GM18870 (cell line): ENCODE data around the gene KNTC1.
"Not testable (repeated sequence)": the region's sequence is repeated elsewhere in the genome, so short reads cannot be mapped to it uniquely, and the experiment has no call there.

Source experiments
- ATAC-seq: cut with Tn5 transposase; IDR thresholded peaks from one replicate; pipeline ENCODE4 v1.9.1; 2021; ENCODE audit warnings: moderate library complexity; ENCODE audit not compliant: unreplicated experiment

KNTC1 gene

DNA sequence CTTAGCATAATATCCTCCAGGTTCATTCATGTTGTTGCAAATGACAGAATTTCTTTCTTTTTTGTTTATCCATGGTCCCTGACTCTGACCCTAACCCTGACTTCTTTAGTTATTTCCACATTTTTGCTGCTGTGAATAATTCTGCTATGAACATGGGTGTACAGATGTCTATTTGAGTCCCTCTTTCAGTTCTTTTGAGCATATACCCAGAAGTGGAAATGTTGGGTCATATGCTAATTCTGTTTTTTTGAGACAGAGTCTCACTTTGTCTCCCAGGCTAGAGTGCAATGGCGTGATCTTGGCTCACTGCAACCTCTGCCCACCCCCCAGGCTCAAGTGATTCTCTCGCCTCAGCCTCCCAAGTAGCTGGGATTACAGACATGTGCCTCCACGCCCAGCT is 33.1 kb downstream of the KNTC1 start:
- ATAC-seq = no peak

DNA sequence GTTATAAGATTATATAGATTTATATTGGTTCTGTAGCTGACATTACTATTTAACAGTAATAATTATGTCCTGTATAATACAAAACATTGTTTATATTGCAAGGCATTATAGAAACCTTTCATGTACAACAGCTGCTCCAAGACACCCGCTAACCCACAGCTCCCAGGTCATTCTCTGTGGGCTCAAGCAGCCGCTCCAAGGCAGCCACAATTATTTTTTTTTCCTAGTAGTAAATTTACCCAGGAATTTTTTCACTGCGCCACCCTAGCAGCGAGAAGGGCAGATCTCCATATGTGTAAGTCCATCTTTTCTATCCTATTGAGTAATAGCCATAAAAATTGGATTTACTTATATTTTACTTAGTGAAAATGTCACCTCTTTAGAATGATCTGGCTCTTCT is 36.3 kb downstream of the KNTC1 start:
- no peak for ATAC-seq

DNA sequence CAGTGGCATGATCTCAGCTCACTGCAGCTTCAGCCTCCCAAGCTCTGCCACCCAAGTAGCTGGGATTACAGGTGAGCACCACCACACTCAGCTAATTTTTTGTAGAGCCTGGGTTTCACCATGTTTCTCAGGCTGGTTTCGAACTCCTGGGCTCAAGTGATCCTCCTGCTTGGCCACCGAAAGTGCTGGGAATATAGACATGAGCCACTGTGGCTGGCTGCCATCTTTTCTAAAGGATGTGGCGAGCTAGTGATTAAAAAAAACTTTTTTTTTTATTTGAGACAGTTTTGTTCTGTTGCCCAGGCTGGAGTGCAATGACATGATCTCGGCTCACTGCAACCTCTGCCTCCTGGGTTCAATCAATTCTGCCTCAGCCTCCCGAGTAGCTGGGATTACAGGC is 39.8 kb downstream of the KNTC1 start:
- not testable (repeated sequence) for ATAC-seq

DNA sequence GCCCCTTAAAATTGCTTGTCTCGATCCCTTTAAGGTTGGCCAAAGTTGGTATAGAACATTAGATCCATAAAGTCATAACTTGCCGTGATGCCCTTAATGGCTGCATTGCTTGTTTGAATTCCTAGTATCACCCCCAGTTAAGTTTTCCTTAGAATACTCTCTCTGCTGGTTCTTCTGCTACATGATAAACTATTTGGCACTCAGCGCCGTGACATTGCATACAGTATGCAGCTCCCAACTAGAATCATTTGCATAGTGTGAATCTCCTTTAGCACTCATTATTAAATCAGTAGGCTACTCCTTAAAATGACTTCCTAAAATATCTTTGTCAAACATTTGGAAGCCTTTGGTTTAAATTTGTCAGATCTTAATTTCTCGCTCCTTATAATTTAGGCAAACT is 42.2 kb downstream of the KNTC1 start:
- ATAC-seq = no peak

DNA sequence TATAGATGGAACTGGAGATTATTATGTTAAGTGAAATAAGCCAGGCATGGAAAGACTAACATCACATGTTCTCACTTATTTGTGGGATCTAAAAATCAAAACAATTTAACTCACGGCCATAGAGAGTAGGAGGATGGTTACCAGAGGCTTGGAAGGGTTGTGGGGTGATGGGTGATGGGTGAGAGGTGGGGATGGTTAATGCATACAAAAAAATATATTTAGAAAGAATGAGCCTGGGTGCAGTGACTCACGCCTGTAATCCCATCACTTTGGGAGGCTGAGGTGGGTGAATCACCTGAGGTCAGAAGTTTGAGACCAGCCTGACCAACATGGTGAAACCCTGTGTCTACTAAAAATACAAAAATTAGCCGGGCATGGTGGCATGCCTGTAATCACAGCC is 43.0 kb downstream of the KNTC1 start:
- ATAC-seq = not testable (repeated sequence)

DNA sequence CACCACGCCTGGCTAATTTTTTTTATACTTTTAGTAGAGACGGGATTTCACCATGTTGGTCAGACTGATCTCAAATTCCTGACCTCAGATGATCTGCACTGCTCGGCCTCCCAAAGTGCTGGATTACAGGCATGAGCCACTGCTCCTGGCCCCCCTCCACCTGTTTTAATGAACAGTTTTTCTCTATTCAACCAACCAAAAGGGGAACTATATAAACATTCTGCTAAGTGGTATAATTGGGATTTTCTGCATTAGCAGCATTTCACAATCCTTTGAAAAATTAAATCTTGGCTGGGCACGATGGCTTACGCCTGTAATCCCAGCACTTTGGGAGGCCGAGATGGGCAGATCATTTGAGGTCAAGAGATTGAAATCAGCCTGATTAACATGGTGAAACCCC is 44.8 kb downstream of the KNTC1 start:
- ATAC-seq = no peak

DNA sequence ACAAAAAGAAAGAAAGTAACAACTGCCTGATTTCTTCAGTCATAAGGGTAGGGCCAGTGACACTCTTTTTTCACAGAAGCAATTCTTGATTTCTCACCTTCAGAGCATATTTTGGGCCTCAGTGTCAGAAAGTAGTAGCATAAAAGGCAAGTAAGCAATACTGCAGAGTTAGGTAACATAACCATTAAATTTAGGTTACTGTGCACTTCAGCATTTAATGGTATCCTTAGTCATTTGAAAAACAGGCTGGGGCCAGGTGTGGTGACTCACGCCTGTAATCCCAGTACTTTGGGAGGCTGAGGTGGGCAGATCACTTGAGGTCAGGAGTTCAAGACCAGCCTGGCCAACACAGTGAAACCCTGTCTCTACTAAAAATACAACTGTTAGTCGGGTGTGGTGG is 56.2 kb downstream of the KNTC1 start:
- not testable (repeated sequence) for ATAC-seq

DNA sequence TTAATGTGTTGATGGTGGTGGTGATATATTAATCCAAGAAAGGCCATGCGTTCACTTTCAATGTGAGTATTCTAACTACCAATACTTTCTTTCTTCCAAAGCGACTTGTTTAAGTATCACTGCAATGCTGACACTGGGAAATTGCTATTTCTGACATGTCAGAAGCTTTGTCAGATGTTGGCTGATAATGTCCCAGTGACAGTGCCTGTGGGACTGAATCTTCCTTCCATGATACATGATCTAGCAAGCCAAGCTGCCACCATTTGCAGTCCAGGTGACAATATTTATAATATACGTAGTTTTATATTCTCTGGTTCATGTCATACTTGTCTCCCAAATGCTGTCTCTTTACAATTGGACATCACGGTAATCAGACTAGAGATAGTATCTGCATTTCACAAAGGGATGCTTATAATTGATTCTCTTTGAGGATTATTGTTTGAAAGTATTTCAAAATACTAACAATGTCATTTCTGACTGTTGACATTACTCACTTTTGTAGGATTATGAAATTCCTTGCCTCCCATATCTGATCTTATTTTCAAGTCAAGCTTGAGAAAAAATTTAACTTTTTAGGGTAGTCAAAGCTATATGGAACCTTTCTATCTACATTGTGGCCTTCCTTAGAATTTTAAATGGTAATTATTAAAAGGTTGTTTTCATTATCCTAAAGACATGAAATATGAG is 57.3 kb downstream of the KNTC1 start:
- no peak for ATAC-seq

DNA sequence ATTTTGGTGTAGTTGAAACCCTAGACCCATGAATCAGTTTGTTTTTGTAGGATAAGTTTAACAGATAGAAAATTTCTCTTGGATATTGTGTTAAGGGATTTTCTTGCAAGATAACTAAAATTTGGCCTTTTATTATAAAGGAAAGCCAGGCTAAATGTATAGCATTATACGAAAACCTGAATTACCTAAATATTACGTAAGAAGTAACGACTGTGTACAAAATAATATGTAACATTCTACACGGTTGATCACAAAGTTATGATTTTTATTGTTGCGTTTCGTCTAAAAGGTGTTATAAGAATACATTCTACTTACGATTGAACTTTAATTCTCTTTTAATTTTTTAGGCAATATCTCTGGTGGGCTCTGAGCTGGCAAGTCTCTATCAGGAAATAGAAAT is 63.9 kb downstream of the KNTC1 start:
- ATAC-seq = no peak

DNA sequence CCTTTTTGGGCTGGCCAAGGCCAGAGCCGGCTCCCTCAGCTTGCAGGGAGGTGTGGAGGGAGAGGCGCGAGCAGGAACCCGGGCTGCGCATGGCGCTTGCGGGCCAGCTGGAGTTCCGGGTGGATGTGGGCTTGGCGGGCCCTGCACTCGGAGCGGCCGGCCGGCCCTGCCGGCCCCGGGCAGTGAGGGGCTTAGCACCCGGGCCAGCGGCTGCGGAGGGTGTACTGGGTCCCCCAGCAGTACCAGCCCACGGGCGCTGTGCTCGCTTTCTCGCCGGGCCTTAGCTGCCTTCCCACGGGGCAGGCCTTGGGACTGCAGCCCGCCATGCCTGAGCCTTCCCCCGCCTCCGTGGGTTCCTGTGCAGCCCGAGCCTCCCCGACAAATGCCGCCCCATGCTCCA is 64.9 kb downstream of the KNTC1 start:
- ATAC-seq = not testable (repeated sequence)

DNA sequence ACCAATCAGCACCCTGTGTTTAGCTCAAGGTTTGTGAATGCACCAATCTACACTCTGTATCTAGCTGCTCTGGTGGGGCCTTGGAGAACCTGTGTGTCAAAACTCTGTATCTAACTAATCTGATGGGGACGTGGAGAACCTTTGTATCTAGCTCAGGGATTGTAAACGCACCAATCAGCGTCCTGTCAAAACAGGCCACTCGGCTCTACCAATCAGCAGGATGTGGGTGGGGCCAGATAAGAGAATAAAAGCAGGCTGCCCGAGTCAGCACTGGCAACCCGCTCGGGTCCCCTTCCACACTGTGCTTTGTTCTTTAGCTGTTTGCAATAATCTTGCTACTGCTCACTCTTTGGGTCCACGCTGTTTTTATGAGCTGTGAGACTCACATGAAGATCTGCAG is 65.5 kb downstream of the KNTC1 start:
- not testable (repeated sequence) for ATAC-seq

DNA sequence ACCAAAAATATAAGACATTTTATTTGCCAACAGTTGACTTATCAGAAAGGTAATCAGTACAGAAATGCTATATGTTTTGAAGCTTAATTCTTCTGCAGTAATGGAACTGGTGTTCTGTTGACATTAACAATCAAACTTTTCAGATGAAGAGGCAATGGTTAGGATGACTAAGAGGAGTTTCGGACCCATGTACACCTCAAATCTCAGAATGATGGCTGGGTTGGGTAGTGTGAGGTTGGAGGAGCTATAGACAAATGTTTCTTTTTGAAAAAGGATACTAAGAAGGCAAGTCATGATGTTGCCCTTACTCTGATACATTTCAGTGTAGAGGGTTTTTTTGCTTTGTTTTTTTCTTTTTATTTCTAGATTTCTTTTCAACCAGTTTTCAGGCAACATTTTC is 66.9 kb downstream of the KNTC1 start:
- no peak for ATAC-seq

DNA sequence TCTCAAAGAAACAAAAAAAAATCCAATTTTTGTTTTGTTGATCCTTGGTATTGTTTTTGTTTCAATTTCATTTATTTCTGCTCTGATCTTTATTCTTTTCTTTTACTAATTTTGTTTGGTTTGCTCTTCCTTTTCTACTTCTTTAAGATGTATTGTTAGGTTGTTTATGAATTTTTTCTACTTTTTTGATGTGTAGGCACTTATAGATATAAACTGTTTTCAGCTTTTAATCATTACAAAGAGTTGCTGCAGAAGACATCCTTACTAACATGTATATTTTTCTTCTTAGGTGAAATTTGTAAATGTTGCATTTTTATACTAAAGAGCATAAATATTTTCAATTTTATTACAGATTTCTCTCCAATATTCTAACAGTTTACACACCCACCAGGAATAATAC is 69.8 kb downstream of the KNTC1 start:
- ATAC-seq = no peak

DNA sequence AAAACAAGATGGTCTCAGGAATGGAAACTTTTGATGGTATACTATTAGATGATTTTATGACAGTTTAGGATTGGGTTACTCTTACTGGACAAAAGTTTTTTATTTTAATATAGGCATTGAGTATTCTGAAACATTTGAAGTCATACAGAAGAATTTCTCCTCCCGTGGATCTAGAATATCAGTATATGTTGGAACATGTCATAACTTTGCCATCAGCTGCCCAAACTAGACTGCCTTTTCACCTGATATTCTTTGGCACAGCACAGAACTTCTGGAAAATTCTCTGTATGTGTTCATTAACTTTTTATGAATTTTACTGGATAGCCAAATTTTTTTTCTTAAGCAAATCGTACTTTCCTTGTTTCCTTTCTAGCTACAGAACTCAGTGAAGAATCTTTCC is 75.4 kb downstream of the KNTC1 start:
- ATAC-seq = no peak

DNA sequence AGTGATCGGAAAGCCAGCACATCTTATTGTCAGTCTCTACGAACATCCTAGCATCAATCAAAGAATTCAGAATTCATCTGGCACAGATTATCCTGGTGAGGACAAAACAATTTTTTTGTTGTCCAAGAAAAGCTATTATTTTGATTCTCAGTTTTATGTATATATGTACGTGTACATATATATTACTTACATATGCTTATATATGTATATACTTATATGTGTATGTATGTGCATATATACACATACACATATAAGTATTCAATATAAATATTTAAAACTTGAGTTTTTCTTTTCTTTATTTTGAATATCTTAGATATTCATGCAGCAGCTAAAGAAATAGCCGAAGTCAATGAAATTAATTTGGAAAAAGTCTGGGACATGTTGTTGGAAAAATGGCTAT is 77.9 kb downstream of the KNTC1 start:
- ATAC-seq = no peak

DNA sequence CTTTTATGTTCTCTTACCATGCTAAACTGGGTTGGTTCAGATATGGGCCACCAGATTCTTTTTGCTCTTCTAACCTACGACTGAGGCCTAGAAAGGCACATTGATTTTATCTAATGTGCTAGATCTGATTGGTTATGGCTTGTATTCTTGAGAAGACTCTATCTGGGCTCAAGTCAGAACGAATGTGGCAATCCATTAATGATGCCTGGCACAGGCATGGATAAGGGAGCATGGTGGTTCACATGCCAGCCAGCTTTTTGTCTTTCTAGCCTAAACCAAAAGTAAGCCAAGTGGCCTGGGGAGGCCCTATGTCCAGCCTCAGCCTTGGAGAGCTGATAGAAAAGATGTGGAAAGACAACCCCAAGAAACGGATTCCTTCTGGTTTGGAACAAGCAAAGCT is 82.7 kb downstream of the KNTC1 start:
- no peak for ATAC-seq

DNA sequence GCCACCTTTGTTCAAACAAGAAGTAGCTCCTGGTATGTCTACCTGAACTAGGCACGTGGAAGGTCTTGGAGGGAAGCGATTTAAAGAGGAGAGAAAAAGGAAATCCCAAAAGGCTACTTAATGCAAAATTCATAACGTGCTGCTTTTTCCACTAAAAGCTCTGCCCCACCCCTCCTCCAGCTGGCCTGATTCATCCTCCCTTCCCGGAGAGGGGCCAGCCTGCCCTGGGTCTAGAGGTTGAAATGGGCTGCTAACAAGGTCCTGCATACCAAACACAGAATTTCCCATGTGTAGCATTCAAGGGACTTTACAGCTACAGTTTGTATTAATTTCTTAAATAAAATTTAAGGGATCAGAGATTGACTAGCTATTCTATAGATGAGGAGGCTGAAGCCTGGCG is 83.2 kb downstream of the KNTC1 start:
- no peak for ATAC-seq

DNA sequence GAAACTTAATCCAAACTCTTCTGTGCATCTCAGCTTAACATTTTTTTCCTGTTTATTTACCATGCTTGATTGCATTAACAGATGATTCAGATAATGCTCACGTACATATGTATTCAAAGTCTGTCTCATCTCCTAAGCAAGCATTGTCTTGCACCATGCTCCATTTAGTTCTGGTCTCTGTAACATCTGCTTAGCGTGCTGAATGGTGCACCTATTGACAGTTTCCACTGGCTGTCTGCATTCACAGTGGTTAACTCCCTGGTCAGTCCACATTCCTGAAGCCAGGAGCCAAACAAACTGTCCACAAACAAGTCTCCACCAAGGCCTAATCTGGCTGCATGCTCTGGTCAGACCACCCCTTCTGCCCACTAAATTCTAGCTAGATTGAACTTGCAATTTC is 83.9 kb downstream of the KNTC1 start:
- ATAC-seq = no peak

DNA sequence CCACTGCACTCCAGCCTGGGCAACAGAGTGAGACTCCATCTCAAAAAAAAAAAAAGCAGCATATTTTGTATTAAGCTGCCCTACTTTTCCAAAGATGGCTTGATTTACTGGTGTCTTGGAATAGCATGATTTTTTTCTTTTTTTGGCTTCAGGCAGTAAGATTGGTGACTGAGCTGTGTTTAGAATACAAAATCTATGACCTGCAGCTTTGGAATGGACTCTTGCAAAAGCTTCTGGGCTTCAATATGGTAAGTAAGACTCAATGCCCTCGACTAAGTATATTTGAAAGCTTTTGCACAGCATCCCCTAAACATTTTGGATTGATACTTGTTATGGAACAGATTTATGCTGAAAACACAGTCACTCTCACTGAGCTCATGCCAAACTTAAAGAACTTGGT is 87.8 kb downstream of the KNTC1 start:
- ATAC-seq = no peak

DNA sequence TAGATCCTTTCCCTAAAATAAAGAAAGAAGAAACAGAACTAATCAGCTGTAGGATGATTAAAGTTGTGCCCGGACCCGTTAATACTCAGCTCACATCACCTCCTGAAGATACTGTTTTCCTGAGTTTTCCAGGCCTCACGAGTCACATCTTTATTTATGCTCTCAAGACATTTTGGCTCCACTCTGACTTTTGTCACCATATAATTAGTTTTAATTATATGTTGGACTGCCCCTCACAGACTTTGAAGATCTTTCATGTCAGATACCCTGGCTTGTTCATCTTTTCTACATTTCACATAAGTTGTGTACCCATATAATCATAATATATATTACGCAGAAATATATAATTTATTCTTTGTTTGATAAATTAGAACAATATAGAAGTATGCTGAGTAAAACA is 88.7 kb downstream of the KNTC1 start:
- ATAC-seq = no peak

DNA sequence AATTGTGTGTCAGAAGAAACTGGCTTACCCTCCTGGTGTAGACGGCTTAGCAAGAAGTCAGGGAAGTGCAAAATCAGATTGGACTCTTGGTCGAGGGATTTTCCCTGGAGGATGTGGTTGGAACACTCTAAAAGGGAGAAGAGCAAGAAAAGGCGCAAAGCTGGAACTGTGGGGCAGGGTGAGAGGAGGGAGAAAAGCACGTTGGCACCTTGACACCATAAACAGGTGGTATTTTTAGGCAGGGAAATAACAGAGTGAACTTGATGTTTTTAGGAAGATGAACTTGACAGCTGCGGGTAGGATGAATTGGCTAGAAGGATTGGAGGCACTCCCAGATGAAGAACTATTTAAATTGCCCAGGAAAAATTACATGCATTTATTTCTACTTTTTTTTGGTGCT is 108.4 kb downstream of the KNTC1 start:
- ATAC-seq = no peak

DNA sequence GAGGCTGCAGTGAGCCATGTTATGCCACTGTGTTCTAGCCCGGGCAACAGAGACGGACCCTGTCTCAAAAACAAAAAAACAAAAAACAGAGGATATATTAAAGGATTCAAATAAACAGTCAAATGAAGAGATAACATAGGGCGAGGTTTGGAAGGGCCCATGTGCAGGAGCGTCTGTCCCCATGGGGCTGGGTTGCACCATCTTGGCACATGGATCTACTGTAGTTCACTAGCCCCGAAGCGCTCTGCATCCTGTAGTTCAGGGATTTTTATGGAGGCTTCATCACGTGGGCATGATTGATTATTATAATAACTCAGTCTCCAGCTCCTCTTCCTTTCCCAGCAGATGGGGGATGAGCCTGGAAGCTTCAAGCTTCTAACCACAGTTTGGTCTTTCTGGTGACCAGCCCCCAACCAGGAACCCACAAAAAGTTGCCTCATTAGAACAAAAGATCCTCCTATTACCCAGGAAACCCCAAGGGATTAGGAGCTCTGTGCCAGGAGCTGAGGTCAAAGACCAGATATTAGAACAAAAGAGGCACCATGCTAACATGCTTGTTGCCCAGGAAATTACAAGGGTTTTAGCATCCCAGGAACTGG is 116.3 kb downstream of the KNTC1 start:
- ATAC-seq = no peak
